Neuronal stem cell (in vitro differentiated cells): Measurements from ENCODE around the gene YY1.
"Not testable (repeated sequence)": the region's sequence is repeated elsewhere in the genome, so short reads cannot be mapped to it uniquely, and the experiment has no call there.

Experiments
- DNase-seq: peaks from one replicate; pipeline ENCODE4 v3.0.0-alpha.2; 2013; ENCODE audit warnings: low spot score
- H2AFZ ChIP-seq: one replicate; pipeline ENCODE4 v1.6.1; 2013; ENCODE audit warnings: mild to moderate bottlenecking, low read length, inconsistent platforms
- H2AK5ac ChIP-seq: 2 replicates; pipeline ENCODE4 v1.6.1; 2013; ENCODE audit warnings: low read depth, mild to moderate bottlenecking, inconsistent platforms, low read length, moderate library complexity, mixed read lengths
- H2BK120ac ChIP-seq: 2 replicates; pipeline ENCODE4 v1.6.1; 2013; ENCODE audit warnings: low read depth, mild to moderate bottlenecking, inconsistent platforms, low read length, moderate library complexity, mixed read lengths
- H2BK12ac ChIP-seq: one replicate; pipeline ENCODE4 v1.6.1; 2013; ENCODE audit warnings: low read length, inconsistent platforms
- H2BK15ac ChIP-seq: 2 replicates; pipeline ENCODE4 v1.6.1; 2013; ENCODE audit warnings: mild to moderate bottlenecking, low read length, inconsistent platforms, mixed read lengths
- H2BK5ac ChIP-seq: one replicate; pipeline ENCODE4 v1.6.1; 2013; ENCODE audit warnings: inconsistent platforms, mild to moderate bottlenecking, low read length, moderate library complexity
- H3K14ac ChIP-seq: one replicate; pipeline ENCODE4 v1.6.1; 2013; ENCODE audit warnings: low read length, inconsistent platforms
- H3K18ac ChIP-seq: 2 replicates; pipeline ENCODE4 v1.6.1; 2013; ENCODE audit warnings: low read length, inconsistent platforms
- H3K23ac ChIP-seq: 2 replicates; pipeline ENCODE4 v1.6.1; 2013; ENCODE audit warnings: low read depth, mild to moderate bottlenecking, mixed read lengths, low read length, inconsistent platforms; ENCODE audit not compliant: poor library complexity
- H3K27ac ChIP-seq: replicated peaks from 3 replicates; pipeline ENCODE4 v1.5.1; 2013; ENCODE audit warnings: low read length, inconsistent platforms
- H3K27me3 ChIP-seq, 3 experiments: 2 replicates each; pipeline ENCODE4 v1.6.1; 2013; ENCODE audit warnings: low read length in 3 of 3, mild to moderate bottlenecking in 2 of 3, inconsistent platforms in 1 of 3, low read depth in 1 of 3, mixed read lengths in 1 of 3, moderate library complexity in 1 of 3; ENCODE audit not compliant: control insufficient read depth in 3 of 3, insufficient read depth in 3 of 3
- H3K36me3 ChIP-seq, 2 donors: replicated peaks in 1 of 2; 2 replicates each; pipeline ENCODE4 v1.6.1; 2013; ENCODE audit warnings: low read length in 2 of 2; ENCODE audit not compliant: control insufficient read depth in 2 of 2, insufficient read depth in 2 of 2
- H3K4ac ChIP-seq: 2 replicates; pipeline ENCODE4 v1.6.1; 2013; ENCODE audit warnings: inconsistent platforms, mild to moderate bottlenecking, low read length, moderate library complexity
- H3K4me1 ChIP-seq, 2 donors: 1 replicate in 1 of 2; 2 replicates in 1 of 2; pipeline ENCODE4 v1.6.1; 2013; ENCODE audit warnings: low read length in 2 of 2, low read depth in 1 of 2; ENCODE audit not compliant: control insufficient read depth in 2 of 2, insufficient read depth in 1 of 2
- H3K4me2 ChIP-seq: one replicate; pipeline ENCODE4 v1.6.1; 2013; ENCODE audit warnings: mild to moderate bottlenecking, low read length, inconsistent platforms; ENCODE audit not compliant: insufficient read depth, poor library complexity, severe bottlenecking
- H3K4me3 ChIP-seq, 2 donors: 2 replicates each; pipeline ENCODE4 v1.5.1; 2013; ENCODE audit warnings: low read length in 2 of 2, mild to moderate bottlenecking in 2 of 2, inconsistent platforms in 1 of 2, moderate library complexity in 1 of 2
- H3K79me1 ChIP-seq: one replicate; pipeline ENCODE4 v1.6.1; 2013; ENCODE audit warnings: low read depth, mild to moderate bottlenecking, inconsistent platforms, low read length, moderate library complexity
- H3K9ac ChIP-seq: one replicate; pipeline ENCODE4 v1.6.1; 2013; ENCODE audit warnings: mild to moderate bottlenecking, low read depth, low read length, inconsistent platforms; ENCODE audit not compliant: poor library complexity
- H3K9me3 ChIP-seq, 2 donors: replicated peaks in 1 of 2; 2 replicates each; pipeline versions ENCODE3 to v1.6.1; 2013; ENCODE audit warnings: low read length in 2 of 2, mild to moderate bottlenecking in 2 of 2, inconsistent platforms in 1 of 2, low read depth in 1 of 2, mixed read lengths in 1 of 2, moderate library complexity in 1 of 2; ENCODE audit not compliant: control insufficient read depth in 2 of 2, insufficient read depth in 1 of 2
- H4K8ac ChIP-seq: one replicate; pipeline ENCODE4 v1.6.1; 2013; ENCODE audit warnings: low read depth, mild to moderate bottlenecking, inconsistent platforms, low read length, moderate library complexity
- H4K91ac ChIP-seq: one replicate; pipeline ENCODE4 v1.6.1; 2013; ENCODE audit warnings: low read length, low read depth, mild to moderate bottlenecking, inconsistent platforms; ENCODE audit not compliant: poor library complexity
- WGBS, 2 donors: extraction: QIAGEN DNeasy Blood & Tissue Kit; methylation state at CpG; one replicate each; pipeline ENCODE4 v1.1.7; 2013; ENCODE audit warnings: missing lambda C conversion rate in 2 of 2, mixed read lengths in 1 of 2; ENCODE audit not compliant: insufficient read length in 2 of 2, insufficient replicate concordance in 1 of 2; ENCODE audit errors: extremely low coverage in 2 of 2; 5-methylcytosine and 5-hydroxymethylcytosine counted together

YY1 gene

DNA sequence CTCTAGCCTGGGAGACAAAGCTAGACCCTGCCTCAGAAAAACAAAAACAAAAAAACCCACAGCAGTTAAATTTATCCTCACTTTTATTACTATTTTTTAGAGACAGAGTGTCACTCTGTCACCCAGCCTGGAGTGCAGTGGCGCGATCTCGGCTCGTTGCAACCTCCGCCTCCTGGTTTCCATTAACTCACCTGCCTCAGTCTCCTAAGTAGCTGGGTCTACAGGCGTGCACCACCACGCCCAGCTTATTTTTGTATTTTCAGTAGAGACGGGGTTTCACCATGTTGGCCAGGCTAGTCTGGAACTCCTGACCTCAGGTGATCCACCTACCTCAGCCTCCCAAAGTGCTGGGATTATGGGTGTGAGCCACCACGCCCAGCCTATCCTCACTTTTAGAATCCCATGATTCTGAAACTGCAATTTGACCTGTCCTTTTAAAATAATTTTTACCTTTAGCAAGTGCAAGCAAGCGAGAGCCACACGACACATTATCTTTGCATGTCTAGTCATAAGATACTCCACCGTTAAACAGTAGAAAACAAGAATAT is 2.6 kb upstream of the YY1 start:
- H2BK5ac ChIP-seq, H2BK15ac ChIP-seq, H2AFZ ChIP-seq, H4K91ac ChIP-seq, H3K79me1 ChIP-seq, H3K4ac ChIP-seq, H3K14ac ChIP-seq, H3K18ac ChIP-seq, H3K27ac ChIP-seq, H3K27me3 ChIP-seq, H3K4me2 ChIP-seq, H2BK120ac ChIP-seq, H3K9me3 ChIP-seq, DNase-seq, H4K8ac ChIP-seq, H2AK5ac ChIP-seq, H3K9ac ChIP-seq, H2BK12ac ChIP-seq, H3K23ac ChIP-seq: not testable (repeated sequence)
- peaks cover 1 to 10% of the 10 kb centered on the region in 2 donors for H3K4me1 ChIP-seq
- peak overlapping the region in 1 of 2 donors; percentile 99 for H3K4me3 ChIP-seq
- peaks cover 2 to 43% of the 10 kb centered on the region in 2 donors for H3K36me3 ChIP-seq
- whole genome bisulfite sequencing, 2 donors = no CpG with 5 or more reads among the region's 12 CpGs

DNA sequence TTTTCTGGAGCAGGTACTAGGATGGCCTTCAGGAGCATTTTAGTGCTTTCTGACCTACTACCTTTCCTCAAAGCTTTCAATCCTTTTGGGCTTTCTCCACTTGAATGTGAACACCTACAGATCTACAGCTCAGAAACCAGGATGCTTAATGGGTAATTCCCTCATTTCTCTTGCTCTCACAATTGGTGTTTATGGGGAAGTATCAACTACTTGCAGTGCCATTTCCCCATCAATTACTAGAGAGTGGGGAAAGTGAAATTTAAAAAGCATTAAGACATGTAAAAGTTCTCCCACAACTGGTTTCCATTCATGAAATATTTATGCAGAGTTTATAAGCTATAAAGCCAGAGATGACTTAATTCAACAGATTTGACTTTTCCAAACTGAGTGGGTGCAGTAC is 2.1 kb upstream of the YY1 start:
- H3K9ac ChIP-seq = no peak overlapping the region
- peaks cover 2 to 43% of the 10 kb centered on the region in 2 donors for H3K36me3 ChIP-seq
- H3K4me2 ChIP-seq = peak overlapping the region; percentile 39
- no peak overlapping the region for H3K18ac ChIP-seq
- peaks cover 8% of the 10 kb centered on the region for H3K79me1 ChIP-seq
- H3K4me3 ChIP-seq = peak overlapping the region in 1 of 2 donors; percentile 99
- H2AFZ ChIP-seq = no peak overlapping the region
- no peak overlapping the region for H2BK5ac ChIP-seq
- H3K4ac ChIP-seq = no peak overlapping the region
- H3K27ac ChIP-seq = no peak overlapping the region
- H3K14ac ChIP-seq = no peak overlapping the region
- no peak overlapping the region for H2BK15ac ChIP-seq
- no peak for DNase-seq
- no peaks in the 10 kb centered on the region for H3K9me3 ChIP-seq
- no peak overlapping the region for H2BK120ac ChIP-seq
- peaks cover 1 to 12% of the 10 kb centered on the region in 2 donors for H3K4me1 ChIP-seq
- no peak overlapping the region for H4K8ac ChIP-seq
- no peak overlapping the region for H3K23ac ChIP-seq
- H2BK12ac ChIP-seq = no peak overlapping the region
- no peak overlapping the region for H4K91ac ChIP-seq
- H2AK5ac ChIP-seq = no peak overlapping the region
- H3K27me3 ChIP-seq = no peaks in the 10 kb centered on the region

DNA sequence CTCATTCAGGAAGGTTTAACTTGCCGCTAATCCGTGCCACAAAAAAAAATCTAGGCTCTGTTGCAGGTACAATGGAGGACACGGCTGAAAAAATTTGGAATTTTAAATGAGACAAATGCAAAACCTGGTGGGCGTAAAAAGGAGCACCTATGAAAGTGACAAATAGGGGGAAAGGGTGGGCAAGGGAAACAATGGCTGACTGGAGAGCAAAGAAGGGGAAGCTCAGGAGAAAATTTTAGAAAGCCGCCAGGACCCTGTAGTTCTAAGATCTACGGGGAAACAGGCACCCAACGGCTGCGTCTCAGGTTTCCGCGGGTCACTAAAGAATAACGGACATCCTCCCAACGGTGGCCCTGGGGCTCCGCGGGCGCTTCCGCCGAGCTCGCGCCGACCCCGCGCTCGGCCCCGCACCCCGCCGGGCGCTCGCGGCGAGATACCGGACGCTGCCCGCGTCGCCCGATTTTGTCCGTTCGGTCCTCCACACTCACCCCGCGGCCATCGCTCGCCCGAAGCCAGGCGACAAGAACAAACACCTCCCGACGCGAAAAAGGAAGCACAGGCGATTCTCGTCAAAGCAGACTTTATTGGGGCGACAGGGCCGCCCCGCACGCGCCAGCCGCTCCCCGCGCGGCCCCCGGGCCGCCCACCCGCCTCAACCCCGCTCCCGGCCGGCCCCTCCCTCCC is 1.1 kb upstream of the YY1 start:
- Histone ChIP-seq H3K9ac (peak overlapping the region; percentile 99), H3K4me3 (peak overlapping the region; percentile 99 to 100), H2BK5ac (peak overlapping the region; percentile 93), H2BK15ac (no peak overlapping the region), H2AK5ac (peak overlapping the region; percentile 92), H3K14ac (peak overlapping the region; percentile 71), H4K91ac (no peak overlapping the region), H2BK12ac (no peak overlapping the region), H3K23ac (peak overlapping the region; percentile 96), H3K9me3 (no peaks in the 10 kb centered on the region), H3K4me2 (peak overlapping the region; percentile 64), H2BK120ac (peak overlapping the region; percentile 96), H3K4me1 (peaks cover 1 to 12% of the 10 kb centered on the region in 2 donors), H3K36me3 (peaks cover 2 to 47% of the 10 kb centered on the region in 2 donors), H2AFZ (peak overlapping the region; percentile 79), H3K79me1 (peaks cover 10% of the 10 kb centered on the region), H4K8ac (no peak overlapping the region), H3K27me3 (no peaks in the 10 kb centered on the region), H3K27ac (peak overlapping the region; percentile 99), H3K18ac (peak overlapping the region; percentile 100), H3K4ac (peak overlapping the region; percentile 37)
- peak; percentile 41 for DNase-seq
- no CpG with 5 or more reads among the region's 64 CpGs for WGBS, 2 donors

DNA sequence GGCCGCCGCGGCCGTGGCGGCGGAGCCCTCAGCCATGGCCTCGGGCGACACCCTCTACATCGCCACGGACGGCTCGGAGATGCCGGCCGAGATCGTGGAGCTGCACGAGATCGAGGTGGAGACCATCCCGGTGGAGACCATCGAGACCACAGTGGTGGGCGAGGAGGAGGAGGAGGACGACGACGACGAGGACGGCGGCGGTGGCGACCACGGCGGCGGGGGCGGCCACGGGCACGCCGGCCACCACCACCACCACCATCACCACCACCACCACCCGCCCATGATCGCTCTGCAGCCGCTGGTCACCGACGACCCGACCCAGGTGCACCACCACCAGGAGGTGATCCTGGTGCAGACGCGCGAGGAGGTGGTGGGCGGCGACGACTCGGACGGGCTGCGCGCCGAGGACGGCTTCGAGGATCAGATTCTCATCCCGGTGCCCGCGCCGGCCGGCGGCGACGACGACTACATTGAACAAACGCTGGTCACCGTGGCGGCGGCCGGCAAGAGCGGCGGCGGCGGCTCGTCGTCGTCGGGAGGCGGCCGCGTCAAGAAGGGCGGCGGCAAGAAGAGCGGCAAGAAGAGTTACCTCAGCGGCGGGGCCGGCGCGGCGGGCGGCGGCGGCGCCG is 381 bp downstream of the YY1 start:
- H2BK15ac ChIP-seq = peak overlapping the region; percentile 94
- H3K9ac ChIP-seq = peak overlapping the region; percentile 99
- peak overlapping the region; percentile 1 for H3K4ac ChIP-seq
- H3K4me1 ChIP-seq = peaks cover 1 to 12% of the 10 kb centered on the region in 2 donors
- H3K9me3 ChIP-seq = no peaks in the 10 kb centered on the region
- peak overlapping the region; percentile 96 for H2BK5ac ChIP-seq
- peak overlapping the region; percentile 73 for H3K4me2 ChIP-seq
- peak overlapping the region; percentile 99 for H2AK5ac ChIP-seq
- H3K23ac ChIP-seq = peak overlapping the region; percentile 12
- H3K14ac ChIP-seq = peak overlapping the region; percentile 49
- DNase-seq = no peak
- H4K91ac ChIP-seq = peak overlapping the region; percentile 19
- H3K27ac ChIP-seq = peak overlapping the region; percentile 98
- H2BK120ac ChIP-seq = peak overlapping the region; percentile 91
- WGBS, 2 donors = no CpG with 5 or more reads among the region's 93 CpGs
- peak overlapping the region; percentile 83 for H2AFZ ChIP-seq
- H3K36me3 ChIP-seq = peaks cover 2 to 41% of the 10 kb centered on the region in 2 donors
- no peaks in the 10 kb centered on the region for H3K27me3 ChIP-seq
- no peak overlapping the region for H2BK12ac ChIP-seq
- peak overlapping the region; percentile 99 to 100 for H3K4me3 ChIP-seq
- peak overlapping the region; percentile 48 for H3K18ac ChIP-seq
- H3K79me1 ChIP-seq = peaks cover 10% of the 10 kb centered on the region
- H4K8ac ChIP-seq = peak overlapping the region; percentile 43
